GM12878 (cell line): ENCODE data around the gene PPDPF. TPM values are rescaled to one million over a fixed set of nuclear protein-coding genes. Genes with fewer than 3 reads are reported as not detected.

Experiments used
- EGR1 ChIP-seq, 2 experiments: IDR thresholded peaks; 1 replicate in 1 of 2; 2 replicates in 1 of 2; pipeline ENCODE4 v1.6.1; 2011 to 2012; ENCODE audit warnings: low read depth in 2 of 2, low read length in 2 of 2, borderline replicate concordance in 1 of 2, mild to moderate bottlenecking in 1 of 2, moderate library complexity in 1 of 2
- HSF1 ChIP-seq: fragments of 150-350 bp; IDR thresholded peaks from 2 replicates; pipeline ENCODE4 v1.6.1; 2014; ENCODE audit warnings: mild to moderate bottlenecking, low read depth, low read length
- MTA3 ChIP-seq: IDR thresholded peaks from 2 replicates; pipeline ENCODE4 v1.6.1; 2012; ENCODE audit warnings: low read length, inconsistent platforms, borderline replicate concordance
- POLR2AphosphoS5 ChIP-seq: IDR thresholded peaks from 2 replicates; pipeline ENCODE4 v1.6.1; 2011; ENCODE audit warnings: mild to moderate bottlenecking, low read length, inconsistent platforms
- SP1 ChIP-seq: IDR thresholded peaks from one replicate; pipeline ENCODE4 v1.6.1; 2011; ENCODE audit warnings: low read depth, low read length
- USF1 ChIP-seq: IDR thresholded peaks from 2 replicates; pipeline ENCODE4 v1.6.1; 2011; ENCODE audit warnings: borderline replicate concordance, low read depth, mild to moderate bottlenecking, moderate library complexity, mixed read lengths, low read length; ENCODE audit not compliant: insufficient read depth; ENCODE audit errors: extremely low read length
- ZBTB33 ChIP-seq: fragments of 450-650 bp; IDR thresholded peaks from 2 replicates; pipeline ENCODE4 v1.6.1; 2017; ENCODE audit warnings: mild to moderate bottlenecking
- ZNF24 ChIP-seq: fragments of 450-650 bp; IDR thresholded peaks from 2 replicates; pipeline ENCODE4 v1.6.1; 2017; ENCODE audit warnings: antibody characterized with exemption, mild to moderate bottlenecking
- polyA plus RNA-seq, 11 experiments: library from polyadenylated mRNA; depleted of rRNA in 4 of 11; unstranded in 6 of 11; stranded (reverse) in 5 of 11; fragments of >200 nt; fragmentation: Nextera tagmentation in 4 of 11; fragmentation: Illumina TruSeq in 1 of 11; extraction: Ambion mirVana in 4 of 11; extraction: Trizol in 1 of 11; gene quantifications; 1 replicate in 1 of 11; 2 replicates in 10 of 11; pipeline versions ENCODE4 v1.2.1 to v1.2.3, GENCODE V29; 2011 to 2016; ENCODE audit warnings: inconsistent platforms in 2 of 11, missing spikeins in 2 of 11, low read depth in 1 of 11
- total RNA-seq, 4 experiments: library from RNA; depleted of rRNA in 3 of 4; stranded (reverse); fragments of >200 nt in 3 of 4; fragmentation: Illumina TruSeq in 1 of 4; extraction: Trizol in 1 of 4; gene quantifications; 2 replicates each; pipeline versions ENCODE4 v1.2.1 to v1.2.3, GENCODE V29; 2013 to 2021

PPDPF gene
- total and polyA plus RNA-seq, 10 of the 15 experiments (the other 5 are each of a cell fraction or from before 2014, with no cell fraction given), result 0.32 to 154 (median 22.8) TPM

GRCh38 chr20:63491078-63491477 is 29.5 kb upstream of the PPDPF start (continued):
- TF ChIP-seq HSF1 (no peak), SP1 (no peak), ZBTB33 (no peak), POLR2AphosphoS5 (no peak), MTA3 (no peak), EGR1 (IDR thresholded peaks at IDR 0.05; ENCODE audit: borderline replicate concordance in 1 of 2, low read depth in 2 of 2, low read length in 2 of 2) (no peak), USF1 (no peak), ZNF24 (no peak)
